Measurements from ENCODE around the gene LDHAL6B.

DNA sequence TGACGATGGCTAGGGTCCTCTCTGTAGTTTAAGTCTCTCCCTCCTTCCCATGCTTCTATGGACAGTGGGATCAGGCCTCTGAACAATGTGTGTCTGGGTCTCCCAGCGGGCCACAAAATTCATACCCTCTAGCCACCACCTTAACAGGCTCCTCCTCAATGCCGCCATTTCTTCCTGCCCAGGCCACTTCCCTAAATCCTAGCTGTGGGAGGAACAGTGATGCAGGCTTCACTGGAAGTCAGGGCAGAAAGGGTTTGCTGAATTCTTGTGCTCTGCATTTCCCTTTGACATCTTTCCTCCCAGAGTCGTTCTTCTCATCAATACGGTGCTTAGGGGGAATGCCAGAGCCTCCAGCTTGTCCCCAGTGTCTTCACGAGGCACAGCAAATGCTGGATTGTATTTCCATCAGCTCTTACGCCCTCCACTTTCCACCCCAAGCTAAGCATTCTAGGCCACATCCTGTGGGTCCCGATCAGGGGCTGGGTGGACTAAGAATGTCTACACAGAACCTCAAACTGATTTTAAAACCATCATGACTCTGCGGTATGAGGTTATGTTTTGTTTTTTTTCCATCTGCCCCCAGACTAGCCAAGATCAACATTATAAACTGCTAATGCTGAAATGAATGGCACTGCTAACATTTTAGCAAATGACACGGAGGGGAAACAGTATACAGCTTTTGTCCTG is 11.9 kb upstream of the LDHAL6B start:
- TF ChIP-seq, protein P1, sequence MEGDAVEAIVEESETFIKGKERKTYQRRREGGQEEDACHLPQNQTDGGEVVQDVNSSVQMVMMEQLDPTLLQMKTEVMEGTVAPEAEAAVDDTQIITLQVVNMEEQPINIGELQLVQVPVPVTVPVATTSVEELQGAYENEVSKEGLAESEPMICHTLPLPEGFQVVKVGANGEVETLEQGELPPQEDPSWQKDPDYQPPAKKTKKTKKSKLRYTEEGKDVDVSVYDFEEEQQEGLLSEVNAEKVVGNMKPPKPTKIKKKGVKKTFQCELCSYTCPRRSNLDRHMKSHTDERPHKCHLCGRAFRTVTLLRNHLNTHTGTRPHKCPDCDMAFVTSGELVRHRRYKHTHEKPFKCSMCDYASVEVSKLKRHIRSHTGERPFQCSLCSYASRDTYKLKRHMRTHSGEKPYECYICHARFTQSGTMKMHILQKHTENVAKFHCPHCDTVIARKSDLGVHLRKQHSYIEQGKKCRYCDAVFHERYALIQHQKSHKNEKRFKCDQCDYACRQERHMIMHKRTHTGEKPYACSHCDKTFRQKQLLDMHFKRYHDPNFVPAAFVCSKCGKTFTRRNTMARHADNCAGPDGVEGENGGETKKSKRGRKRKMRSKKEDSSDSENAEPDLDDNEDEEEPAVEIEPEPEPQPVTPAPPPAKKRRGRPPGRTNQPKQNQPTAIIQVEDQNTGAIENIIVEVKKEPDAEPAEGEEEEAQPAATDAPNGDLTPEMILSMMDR (IDR thresholded peaks at IDR 0.05; ENCODE audit: insufficient read depth, low read depth, low read length), result no peak
- TF ChIP-seq EZH2 (IDR thresholded peaks at IDR 0.05; ENCODE audit: insufficient read depth, low read length), result no peak
